Stimulated activated CD4-positive, alpha-beta T cell treated with anti-CD3 and anti-CD28 coated beads, Interleukin-4, amount 100 ng/mL, for 48 hours (primary cell): ENCODE measurements around the gene CMTM5.
"Not testable (repeated sequence)": the region's sequence is repeated elsewhere in the genome, so short reads cannot be mapped to it uniquely, and the experiment has no call there.

Source experiments
- DNase-seq, 2 donors: peaks; one replicate each; pipeline ENCODE4 v3.0.0-alpha.2; 2020; ENCODE audit warnings: low read depth in 2 of 2

Gene CMTM5

GRCh38 chr14:23378612-23379220 lies 1.9 kb downstream of the CMTM5 start:
- no peak for DNase-seq

- DNase-seq: peak; percentile 52 to 55
Measured at GRCh38 chr14:23379366-23380196, 2.7 kb downstream of the CMTM5 start.

DNA sequence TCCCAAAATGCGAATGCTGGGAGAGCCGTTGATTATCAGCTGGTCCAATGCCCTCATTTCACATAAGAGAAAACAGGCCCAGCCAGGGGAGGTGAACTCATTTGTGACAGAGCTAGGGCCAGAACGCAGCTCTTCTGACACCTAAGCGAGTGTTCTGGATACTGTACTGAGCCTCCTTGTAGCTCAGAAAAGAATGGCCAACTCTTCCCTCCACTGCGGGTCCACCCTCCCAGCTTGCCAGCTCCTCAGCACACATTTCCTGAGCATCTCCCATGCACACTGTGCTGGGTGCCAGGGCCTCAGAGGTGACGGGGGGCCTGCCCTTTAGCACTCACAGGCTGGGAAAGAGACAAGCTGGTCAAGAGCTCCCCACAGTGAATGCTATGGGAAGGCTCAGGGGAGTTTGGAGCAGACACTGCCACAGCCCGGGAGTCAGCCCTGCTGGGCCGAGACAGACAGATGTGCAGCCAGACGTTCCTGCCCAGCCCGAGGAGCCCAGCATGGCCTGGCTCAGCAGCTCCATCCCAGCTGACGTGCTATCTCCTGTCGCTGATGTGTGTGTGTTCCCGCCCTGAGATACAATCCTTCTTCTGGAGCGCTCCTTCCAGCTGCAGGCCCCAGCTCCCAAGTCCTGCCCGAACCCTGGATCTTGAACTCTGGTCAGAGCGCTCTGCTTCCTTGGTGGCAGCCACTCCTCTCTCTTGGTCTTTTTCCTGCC lies 3.5 kb downstream of the CMTM5 start:
- no peak for DNase-seq

DNA sequence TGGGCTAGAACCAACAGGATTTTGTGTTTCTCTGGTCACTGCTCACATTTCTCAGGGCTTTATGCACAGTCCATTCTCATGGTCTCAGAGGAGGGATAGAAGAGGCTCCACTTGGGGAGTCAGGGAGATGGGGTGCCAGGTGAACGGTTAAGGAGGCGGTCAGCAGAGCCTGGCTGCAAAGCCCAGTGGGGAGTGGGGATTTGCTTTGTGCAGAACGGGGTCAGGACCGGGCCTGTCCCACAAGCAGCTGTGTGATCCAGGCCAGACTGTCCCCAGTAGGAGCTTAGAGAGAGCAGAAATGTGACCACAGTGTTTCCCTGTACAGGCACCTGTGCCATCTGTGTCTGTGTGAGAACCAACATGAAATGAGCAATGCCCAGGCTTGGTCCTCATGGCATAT lies 4.1 kb downstream of the CMTM5 start:
- no peak for DNase-seq

DNA sequence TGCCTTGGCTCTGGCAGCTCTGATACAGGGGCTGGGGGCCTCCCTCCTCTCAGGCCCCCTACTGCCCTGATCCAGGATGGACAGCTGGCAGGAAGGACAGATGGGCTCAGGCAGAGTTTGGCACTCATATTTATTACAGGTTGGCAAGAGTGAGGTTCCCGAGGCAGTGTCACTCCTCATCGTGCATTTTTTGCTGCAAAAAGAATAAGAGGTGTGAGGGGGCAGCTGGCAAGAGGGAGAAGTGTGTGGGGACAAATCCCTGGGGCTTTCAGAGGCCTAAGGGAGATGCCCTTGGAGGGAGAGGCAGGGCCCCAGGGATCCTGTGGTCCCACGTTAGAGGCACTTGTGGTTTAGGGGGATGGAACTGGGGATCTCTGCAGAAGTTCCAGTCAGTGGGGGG lies 5.0 kb downstream of the CMTM5 start:
- DNase-seq: no peak

GRCh38 chr14:23382276-23382675 lies 5.4 kb downstream of the CMTM5 start:
- DNase-seq: no peak

DNA sequence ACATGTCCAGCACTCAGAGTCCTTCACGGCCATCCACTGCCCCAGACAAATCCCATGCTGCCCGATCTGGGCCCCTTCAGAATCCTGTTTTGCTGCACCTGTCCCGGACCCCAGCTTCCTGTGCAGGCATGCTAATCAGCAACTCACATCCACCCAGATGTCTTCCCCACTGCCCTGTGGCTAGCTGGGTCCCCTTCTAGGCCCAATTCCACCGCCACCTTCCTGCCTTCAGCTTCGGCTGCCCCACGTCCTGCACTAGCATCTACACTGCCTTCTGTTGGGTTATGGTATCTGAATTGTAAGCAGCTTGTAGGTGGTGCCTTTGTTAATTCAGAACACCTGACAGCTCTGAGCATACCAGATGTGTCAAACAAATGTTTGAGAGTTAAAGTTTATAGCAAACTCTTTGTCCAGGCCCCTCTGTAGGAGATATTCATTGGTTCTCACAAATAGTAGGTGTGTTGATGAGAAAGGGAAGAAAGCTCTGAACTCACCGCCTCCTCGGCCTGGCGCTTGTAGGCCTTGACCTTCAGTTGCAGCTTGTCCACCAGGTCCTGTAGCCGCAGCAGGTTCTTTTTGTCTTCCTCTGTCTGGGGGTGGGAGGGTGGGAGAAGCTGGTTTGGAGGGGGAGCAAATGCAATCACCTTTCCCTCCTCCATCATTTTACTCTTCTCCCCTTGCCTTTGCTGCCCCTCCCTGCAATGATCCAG lies 6.0 kb downstream of the CMTM5 start:
- no peak for DNase-seq

- no peak for DNase-seq
Measured at GRCh38 chr14:23384364-23385080, 7.7 kb downstream of the CMTM5 start.

DNA sequence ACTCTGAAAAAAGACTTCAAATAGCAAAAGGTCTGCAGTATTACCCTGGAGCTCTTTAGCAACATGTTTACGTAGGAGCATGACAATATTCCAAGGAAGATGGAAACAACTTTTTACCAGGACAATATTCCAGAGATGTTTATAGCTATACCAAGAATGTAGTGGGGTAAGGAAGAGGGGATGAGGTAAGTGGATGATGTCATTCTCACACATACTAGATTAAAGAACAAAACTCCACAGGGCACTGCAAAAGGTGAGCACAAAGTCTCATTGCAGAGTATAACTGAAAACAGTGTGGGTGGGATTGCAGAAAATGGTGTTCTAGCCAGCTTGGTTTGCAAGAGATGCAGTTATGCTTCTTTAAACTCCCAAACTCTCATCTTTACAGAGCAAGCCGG lies 8.4 kb downstream of the CMTM5 start:
- no peak for DNase-seq

DNA sequence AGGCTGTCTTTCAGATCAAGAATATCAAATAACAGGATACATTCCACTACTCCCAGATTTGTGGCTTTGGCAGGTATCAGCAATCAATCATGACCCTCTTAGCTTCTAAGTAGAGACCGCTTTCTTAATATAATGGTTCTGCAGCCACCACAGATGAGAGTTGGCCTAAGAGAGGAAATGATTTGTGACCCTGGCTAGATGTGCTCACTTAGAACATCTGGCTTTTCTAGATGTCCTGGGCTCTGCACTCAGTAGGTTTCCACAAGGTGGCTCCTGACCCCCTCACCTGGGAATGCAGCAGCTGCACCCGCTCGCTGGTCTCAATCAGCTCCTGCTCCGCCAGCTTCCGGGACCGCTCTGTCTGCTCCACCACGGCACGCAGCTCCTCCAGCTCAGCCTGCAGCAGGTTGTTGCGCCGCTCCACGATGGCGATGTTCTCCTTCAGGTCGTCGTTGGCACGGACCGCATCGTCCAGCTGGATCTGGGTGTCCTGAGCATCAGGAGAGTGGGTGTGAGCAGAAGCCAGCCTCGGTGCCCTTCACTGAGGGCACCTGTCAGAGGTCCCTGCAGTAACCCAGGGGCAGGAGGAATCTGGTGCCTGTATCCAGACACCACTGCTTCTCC lies 8.9 kb downstream of the CMTM5 start:
- DNase-seq: no peak

- DNase-seq: not testable (repeated sequence)
Measured at GRCh38 chr14:23386266-23386657, 9.4 kb downstream of the CMTM5 start.

- no peak for DNase-seq
Measured at GRCh38 chr14:23386999-23387398, 10.2 kb downstream of the CMTM5 start.

GRCh38 chr14:23387916-23388882 lies 11.4 kb downstream of the CMTM5 start:
- DNase-seq: no peak

GRCh38 chr14:23388996-23389395 lies 12.2 kb downstream of the CMTM5 start:
- DNase-seq: no peak

- no peak for DNase-seq
Measured at GRCh38 chr14:23389396-23389795, 12.6 kb downstream of the CMTM5 start.

GRCh38 chr14:23389871-23390270 lies 13.0 kb downstream of the CMTM5 start:
- DNase-seq: not testable (repeated sequence)

GRCh38 chr14:23392613-23393012 lies 15.8 kb downstream of the CMTM5 start:
- no peak for DNase-seq

DNA sequence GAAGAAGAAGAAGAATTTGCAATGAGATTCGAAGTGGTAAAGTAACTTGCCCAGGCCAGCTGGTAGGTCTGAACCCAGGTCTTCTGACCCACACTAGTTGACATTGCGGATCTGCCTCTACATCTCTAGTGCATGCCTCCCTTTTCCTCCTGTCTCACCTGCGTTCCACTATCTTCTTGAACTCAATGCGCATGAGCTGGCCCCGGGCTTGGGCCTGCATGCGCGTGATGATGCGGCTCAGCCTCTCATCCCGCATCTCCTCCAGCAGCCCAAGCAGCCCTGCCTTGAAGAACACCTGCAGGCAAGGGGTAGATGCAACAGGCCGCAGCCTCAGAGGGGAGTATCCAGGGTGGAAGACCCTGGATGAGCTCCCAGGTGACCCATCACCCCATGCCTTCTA lies 19.3 kb downstream of the CMTM5 start:
- DNase-seq: no peak

GRCh38 chr14:23396781-23397407 lies 20.0 kb downstream of the CMTM5 start:
- no peak for DNase-seq
